HL-60 (cell line): Measurements from ENCODE around the gene CRNKL1.

Source experiments
- DNase-seq, 2 experiments: peaks; one replicate each; pipeline ENCODE4 v3.0.0-alpha.2; 2010 to 2020; ENCODE audit warnings: low read depth in 1 of 2, low spot score in 1 of 2
- H3K27ac ChIP-seq: fragments of 250-450 bp; sonication (Bioruptor Pico); replicated peaks from 2 replicates; pipeline ENCODE4 v1.5.1; 2020; ENCODE audit warnings: mild to moderate bottlenecking, moderate library complexity
- H3K27me3 ChIP-seq: fragments of 250-450 bp; sonication (Bioruptor Pico); 2 replicates; pipeline ENCODE4 v1.5.1; 2021; ENCODE audit warnings: mild to moderate bottlenecking, moderate library complexity; ENCODE audit not compliant: insufficient read depth, poor library complexity, severe bottlenecking
- H3K4me3 ChIP-seq: replicated peaks from 2 replicates; pipeline ENCODE4 v1.5.1; 2011; ENCODE audit warnings: mild to moderate bottlenecking, control low read depth, low read length; ENCODE audit not compliant: insufficient read depth
- GABPA ChIP-seq: IDR thresholded peaks from 2 replicates; pipeline ENCODE4 v1.6.1; 2012; ENCODE audit warnings: low read depth
- POLR2AphosphoS5 ChIP-seq: IDR thresholded peaks from 2 replicates; pipeline ENCODE4 v1.6.1; 2012; ENCODE audit warnings: low read depth
- REST ChIP-seq: IDR thresholded peaks from 2 replicates; pipeline ENCODE4 v1.6.1; 2012; ENCODE audit warnings: low read depth; ENCODE audit not compliant: insufficient replicate concordance
- SPI1 ChIP-seq: IDR thresholded peaks from 2 replicates; pipeline ENCODE4 v1.6.1; 2012; ENCODE audit warnings: low read depth, mild to moderate bottlenecking, borderline replicate concordance
- TF ChIP-seq, protein P1 (sequence below): IDR thresholded peaks from one replicate; pipeline ENCODE4 v1.5.1; 2011; ENCODE audit warnings: low read length, control low read depth, inconsistent platforms; ENCODE audit not compliant: insufficient read depth

The CRNKL1 gene

GRCh38 chr20:19986419-19986818 lies 65.8 kb downstream of the CRNKL1 start:
- Histone ChIP-seq H3K4me3 (no peak overlapping the region), H3K27me3 (no peaks in the 10 kb centered on the region), H3K27ac (no peak overlapping the region)
- TF ChIP-seq, protein P1, sequence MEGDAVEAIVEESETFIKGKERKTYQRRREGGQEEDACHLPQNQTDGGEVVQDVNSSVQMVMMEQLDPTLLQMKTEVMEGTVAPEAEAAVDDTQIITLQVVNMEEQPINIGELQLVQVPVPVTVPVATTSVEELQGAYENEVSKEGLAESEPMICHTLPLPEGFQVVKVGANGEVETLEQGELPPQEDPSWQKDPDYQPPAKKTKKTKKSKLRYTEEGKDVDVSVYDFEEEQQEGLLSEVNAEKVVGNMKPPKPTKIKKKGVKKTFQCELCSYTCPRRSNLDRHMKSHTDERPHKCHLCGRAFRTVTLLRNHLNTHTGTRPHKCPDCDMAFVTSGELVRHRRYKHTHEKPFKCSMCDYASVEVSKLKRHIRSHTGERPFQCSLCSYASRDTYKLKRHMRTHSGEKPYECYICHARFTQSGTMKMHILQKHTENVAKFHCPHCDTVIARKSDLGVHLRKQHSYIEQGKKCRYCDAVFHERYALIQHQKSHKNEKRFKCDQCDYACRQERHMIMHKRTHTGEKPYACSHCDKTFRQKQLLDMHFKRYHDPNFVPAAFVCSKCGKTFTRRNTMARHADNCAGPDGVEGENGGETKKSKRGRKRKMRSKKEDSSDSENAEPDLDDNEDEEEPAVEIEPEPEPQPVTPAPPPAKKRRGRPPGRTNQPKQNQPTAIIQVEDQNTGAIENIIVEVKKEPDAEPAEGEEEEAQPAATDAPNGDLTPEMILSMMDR, result no peak
- TF ChIP-seq REST (no peak), SPI1 (no peak), GABPA (no peak), POLR2AphosphoS5 (no peak)
- peak in 1 of 2 experiments; percentile 9 for DNase-seq
